GM19099 (cell line): ENCODE measurements around the gene PIP4K2C.

Source experiments
- POLR2A ChIP-seq: IDR thresholded peaks from 3 replicates; pipeline ENCODE4 v1.6.1; 2011; ENCODE audit warnings: low read depth; ENCODE audit not compliant: insufficient read length; ENCODE audit errors: extremely low read depth

The PIP4K2C gene

DNA sequence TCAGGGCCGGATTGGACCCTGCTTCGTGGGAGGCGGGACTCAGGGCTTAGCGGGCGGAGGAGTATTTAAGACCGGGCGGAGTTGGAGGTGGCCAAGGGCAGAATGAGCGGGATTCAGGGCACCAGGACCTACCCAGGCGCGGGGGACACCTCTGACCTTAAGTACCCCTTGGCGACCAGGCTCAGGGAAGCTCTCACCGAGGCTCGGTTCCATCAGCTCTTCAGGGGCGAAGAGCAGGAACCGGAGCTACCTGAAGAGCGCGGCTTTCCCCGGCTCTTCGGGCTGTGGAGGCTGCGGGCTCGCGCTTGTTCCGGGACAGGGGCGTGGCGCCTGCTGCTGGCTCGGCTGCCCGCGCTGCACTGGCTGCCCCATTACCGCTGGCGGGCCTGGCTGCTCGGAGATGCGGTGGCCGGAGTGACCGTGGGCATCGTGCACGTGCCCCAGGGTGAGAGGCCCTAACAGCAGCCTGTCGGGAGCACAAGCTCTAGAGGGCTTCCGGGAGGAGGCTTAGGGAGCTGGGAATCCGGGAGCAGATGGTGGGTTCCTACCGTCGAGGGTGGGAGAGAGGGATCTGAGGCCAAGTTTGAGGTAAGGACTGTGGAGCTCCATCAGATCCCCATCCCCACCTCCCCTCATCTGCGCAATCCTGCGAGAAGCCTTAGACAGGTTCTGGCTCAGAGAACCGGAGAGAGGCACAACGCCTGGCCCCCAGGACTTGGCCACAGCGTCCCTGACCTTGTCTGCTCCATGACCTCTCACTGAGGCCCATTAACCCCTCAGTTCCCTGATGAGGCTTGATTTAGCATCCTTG, 28.6 kb downstream of the PIP4K2C start:
- TF ChIP-seq POLR2A = no peak

DNA sequence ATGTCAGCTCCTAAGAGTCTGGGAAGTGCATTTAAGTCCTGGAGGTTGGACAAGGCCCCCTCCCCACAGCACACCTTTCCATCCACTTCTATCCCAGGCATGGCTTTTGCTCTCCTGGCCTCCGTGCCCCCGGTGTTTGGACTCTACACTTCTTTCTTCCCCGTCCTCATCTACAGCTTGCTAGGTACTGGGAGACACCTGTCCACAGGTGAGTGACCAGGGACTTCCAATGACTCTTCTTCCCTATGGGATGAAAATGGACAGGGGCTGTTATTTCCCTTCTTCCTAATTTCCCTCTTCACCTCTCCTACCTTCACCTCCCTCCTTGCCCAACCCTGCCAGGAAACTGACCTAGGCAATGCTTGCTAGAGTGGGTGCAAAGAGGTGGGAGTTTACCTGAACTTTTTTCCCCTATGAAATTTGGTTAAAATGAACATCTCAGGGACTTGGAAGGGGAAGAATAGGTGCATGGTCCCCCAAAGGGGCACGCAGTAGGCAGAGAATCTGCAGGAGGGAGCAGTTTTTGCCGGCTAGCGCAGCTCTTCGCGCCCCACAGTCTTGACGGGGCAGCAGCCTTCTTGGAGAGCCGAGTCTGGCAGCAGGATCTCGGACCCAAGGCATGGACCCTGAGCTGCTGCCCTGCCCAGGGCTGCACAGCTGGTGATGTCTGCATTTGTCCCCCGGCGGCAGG, 29.4 kb downstream of the PIP4K2C start:
- TF ChIP-seq POLR2A = no peak

DNA sequence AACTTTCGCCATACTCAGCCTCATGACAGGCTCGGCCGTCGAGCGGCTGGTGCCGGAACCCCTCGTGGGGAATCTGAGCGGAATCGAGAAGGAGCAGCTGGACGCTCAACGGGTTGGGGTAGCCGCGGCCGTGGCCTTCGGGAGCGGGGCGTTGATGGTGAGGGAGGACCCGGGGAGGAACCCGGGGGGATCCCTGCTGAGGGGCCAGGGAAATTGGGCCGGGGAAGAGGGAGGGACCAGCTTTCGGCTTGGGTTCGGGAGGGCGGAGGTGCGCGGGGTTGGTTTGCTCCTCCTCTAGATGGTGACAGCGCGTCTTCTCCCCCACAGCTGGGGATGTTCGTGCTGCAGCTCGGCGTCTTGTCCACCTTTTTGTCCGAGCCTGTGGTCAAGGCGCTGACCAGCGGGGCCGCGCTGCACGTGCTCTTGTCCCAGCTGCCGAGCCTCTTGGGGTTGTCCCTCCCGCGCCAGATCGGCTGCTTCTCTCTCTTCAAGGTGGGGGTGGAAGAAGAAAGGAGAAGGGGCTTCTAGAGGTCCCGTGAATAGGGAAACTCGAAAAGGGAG, 30.0 kb downstream of the PIP4K2C start:
- no peak for TF ChIP-seq POLR2A

DNA sequence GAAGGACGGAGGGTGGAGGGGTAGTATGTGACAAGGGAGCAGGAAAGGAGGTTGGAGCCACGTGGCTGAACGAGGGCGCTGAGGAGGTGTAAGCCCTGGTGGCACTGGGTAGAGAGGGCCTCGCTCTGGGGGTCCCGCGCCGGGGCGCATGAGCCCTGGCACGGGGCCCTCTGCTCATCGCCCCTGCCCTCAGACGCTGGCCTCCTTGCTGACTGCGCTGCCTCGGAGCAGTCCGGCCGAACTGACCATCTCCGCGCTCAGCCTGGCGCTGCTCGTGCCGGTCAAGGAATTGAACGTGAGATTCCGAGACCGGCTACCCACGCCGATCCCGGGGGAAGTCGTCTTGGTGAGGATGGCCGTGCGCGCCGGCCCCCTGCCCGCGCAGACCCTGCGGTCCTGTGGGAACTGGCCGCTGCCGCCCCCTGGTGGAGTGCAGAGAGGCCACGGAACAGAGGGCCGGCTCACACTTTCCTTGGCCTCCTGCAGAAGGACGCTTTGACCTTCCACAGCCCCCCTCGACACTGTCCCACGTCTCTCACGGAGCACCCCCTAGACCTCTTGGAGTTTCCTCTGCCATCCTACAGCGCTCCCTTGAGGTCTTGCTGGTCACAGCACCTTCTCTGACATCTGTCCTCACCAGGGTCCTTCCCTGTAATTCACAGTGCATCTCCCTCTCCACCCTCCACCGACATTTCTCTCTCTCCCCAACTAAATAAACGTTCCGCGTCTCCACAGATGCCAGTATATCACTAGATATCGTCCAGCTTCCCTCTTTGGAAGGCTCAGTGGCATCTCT, 30.7 kb downstream of the PIP4K2C start:
- no peak for TF ChIP-seq POLR2A

DNA sequence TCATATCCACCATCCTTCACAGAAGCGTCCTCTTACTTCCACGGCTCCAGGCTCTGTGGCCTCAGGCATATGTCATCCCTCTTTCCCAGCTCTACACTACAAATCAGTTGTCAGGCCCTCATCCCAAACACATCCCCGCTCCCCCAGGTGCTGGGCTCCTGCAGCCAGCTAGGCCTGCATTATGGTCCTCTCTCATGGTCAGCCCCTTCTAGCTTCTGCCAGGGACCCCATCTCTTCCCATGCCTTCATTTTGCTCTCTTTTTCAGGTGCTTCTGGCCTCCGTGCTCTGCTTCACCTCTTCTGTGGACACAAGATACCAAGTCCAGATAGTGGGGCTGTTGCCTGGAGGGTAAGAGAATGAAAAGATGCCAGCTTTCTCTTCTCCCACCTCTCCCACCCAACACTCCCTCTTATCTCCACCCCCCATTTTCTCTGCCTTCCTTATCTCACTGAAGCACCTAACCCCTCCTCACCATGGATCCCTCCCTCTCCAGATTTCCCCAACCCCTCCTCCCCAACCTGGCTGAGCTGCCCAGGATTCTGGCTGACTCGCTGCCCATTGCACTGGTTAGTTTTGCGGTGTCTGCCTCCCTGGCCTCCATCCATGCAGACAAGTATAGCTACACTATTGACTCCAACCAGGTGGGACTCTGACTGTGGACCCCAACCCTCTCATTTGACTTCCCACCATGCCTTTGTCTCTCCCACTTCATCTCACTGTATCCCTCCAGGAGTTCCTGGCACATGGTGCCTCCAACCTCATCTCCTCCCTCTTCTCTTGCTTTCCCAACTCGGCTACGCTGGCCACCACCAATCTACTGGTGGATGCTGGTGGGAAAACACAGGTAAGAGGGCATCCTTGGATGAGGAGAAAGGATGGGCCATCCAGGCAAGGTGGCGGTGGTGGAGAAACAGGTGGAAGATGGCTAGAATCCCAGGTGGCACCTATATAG, 31.6 kb downstream of the PIP4K2C start:
- TF ChIP-seq POLR2A = no peak

DNA sequence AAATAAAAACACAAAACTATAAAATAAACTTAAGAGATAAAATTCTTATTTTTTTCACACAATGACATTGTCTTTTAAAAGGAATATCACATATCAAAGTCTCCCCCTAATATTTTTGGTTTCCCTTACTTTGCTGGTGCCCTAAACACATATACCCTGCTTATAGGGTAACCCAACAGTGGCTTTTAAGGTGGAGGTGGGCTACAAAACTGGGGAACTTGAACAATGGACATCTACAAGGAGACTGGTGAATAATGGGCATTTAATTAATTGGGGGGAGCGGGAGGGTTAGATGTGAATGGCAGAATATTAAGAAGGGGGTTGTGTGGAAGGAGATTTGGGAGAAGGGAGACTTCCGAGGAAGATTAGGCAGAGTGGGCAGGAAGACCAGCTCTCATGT, 32.4 kb downstream of the PIP4K2C start:
- TF ChIP-seq POLR2A = no peak

DNA sequence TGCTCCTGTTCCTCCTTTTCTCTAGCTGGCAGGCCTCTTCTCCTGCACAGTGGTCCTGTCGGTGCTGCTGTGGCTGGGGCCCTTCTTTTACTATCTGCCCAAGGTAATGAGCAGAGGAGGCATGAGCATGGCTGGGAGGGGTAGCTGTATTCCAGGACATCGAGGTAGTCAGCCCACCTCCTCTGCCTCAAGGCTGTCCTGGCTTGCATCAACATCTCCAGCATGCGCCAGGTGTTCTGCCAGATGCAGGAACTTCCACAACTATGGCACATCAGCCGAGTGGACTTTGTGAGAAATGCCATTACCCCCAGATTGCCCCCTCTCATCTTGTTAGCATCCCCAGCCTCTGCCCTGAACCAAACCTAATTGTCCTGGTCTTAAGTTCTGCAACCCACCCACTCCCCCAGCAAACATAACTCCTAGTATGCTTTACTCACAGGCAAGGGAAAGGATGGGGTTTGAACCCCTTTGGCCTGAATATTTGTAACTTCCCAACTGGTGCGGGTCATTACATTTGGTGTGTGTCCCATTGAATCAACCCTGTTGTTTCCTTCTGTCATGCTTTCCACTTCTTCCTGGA, 32.9 kb downstream of the PIP4K2C start:
- TF ChIP-seq POLR2A = no peak

DNA sequence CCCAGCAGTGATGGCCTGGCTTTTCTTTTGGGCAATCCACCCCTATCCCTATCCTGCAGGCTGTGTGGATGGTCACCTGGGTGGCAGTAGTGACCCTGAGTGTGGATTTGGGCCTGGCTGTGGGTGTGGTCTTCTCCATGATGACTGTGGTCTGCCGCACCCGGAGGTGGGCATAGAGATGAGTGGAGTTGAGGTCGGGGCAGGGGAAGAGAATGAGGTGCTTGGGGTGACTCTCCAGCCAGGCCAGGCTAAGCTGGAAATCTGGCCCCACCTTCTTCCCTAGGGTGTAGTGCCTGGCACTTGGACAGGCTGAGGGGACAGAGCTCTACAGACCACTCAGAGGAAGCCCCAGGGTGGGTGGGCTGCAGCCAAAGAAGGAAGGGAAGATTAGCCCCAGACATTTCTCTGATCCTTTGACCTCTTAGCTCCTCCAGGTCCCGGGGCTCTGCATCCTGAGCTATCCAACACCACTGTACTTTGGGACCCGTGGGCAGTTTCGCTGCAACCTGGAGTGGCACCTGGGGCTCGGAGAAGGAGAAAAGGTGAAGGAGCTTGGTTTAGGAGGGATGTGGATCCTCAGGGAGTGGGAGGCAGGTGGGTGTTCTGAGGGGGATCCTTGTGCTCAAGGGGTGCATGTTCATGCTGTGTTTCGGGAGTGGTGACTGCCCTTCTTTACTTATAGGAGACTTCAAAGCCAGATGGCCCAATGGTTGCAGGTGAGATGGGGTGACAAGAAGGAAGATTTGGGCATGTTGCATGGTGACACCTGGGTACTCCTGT, 33.6 kb downstream of the PIP4K2C start:
- TF ChIP-seq POLR2A = no peak

DNA sequence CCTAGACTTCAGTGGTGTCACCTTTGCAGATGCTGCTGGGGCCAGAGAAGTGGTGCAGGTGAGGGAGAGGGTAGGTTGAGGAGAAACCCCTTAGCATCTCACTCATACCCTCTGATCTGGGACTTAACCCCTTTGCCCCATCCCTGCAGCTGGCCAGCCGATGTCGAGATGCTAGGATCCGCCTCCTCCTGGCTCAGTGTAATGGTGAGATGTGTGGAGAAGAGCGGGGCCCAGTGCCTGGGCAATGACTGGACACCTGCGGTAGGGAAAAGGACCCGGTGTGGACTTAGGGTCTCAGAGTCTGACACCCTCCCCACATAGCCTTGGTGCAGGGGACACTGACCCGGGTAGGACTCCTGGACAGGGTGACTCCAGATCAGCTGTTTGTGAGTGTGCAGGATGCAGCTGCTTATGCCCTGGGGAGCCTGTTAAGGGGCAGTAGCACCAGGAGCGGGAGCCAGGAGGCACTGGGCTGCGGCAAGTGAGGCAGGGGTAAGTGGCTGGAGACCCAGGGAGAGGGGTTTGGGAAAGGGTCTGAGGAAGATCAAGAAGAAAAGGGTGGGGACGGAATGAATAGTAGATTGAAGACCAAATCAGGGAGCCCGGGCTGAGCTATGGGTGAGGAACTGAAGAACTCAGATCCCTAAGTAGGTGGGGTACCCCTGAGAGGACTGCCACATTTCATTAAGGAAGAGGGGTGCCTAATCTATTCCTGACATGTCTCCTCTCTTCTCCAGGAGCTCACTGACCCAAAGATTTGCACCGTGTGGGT, 34.5 kb downstream of the PIP4K2C start:
- no peak for TF ChIP-seq POLR2A

DNA sequence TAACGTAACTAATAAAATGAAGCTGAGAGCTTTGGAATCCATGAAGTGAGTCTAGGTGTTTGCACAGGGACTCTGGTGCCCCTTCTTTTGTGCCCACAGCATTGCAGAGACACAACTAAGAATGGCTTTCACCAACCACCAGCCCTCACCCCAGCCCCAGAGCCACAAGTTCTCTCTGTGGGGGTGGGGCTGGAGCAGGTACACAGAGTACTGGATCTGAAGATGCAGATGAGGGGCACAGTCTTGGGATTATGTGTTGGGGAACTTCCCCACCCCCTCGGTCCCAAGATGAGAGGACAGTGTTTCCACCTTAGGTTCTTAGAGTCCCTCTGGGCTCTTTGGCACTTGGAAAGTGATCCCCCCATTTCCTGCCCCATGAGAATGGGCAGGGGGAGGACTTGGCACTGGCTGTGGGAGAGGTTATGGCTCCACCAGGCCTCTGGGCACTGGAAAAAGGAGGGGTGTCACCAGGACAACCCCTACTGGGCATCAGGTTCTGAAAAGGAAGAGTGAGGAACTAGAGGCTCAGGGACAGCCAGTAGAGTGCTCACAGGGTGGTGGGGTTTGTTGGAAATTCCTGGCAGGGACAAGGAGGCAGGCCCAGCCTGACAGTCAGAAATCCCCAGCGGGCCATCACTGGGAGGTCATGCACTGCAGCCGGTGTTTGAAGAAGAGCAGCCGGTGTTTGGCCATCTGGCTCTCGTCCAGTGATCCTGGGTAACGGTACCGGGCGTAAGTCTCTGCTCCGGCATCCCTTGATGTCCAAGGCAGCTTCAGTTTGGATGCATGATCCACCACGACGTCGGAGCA, 35.3 kb downstream of the PIP4K2C start:
- TF ChIP-seq POLR2A = no peak

DNA sequence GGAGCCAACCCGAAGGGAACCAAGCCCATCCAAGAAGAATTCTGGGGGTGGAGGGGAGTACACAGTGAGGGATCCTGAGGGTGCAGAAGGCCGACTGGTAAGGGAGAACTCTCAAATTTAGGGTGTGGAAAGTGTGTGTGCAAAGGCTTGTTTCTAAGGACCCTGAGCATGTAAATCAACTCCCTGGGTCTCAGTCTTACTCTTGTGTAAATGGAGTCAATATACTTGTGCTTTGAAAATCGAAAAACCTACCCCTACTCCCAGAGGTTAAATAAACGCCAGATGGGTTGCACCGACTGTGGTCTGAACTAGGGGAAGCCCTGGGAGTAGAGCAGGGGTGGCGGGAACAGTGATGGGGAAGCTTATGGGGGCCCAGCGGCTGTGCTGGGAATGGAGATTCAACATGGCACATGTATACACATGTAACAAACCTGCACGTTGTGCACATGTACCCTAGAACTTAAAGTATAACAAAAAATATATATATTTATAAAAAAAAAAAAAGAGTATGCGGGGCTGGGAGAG, 36.0 kb downstream of the PIP4K2C start:
- TF ChIP-seq POLR2A = no peak
